Measurements from ENCODE around the gene MYO1G.
A peak's percentile ranks its signal among the peaks of the same experiment; 100 is the strongest.
"Not testable (repeated sequence)": the region's sequence is repeated elsewhere in the genome, so short reads cannot be mapped to it uniquely, and the experiment has no call there.

The MYO1G gene

GRCh38 chr7:44936322-44936721, 42.5 kb downstream of the MYO1G start:
- no peak for DNase-seq (ENCODE audit: low read depth)

- DNase-seq (ENCODE audit: low read depth): no peak
Observed at GRCh38 chr7:44935583-44935982, 43.2 kb downstream of the MYO1G start.

- no peak for DNase-seq (ENCODE audit: low read depth)
Observed at GRCh38 chr7:44935016-44935415, 43.8 kb downstream of the MYO1G start.

- DNase-seq (ENCODE audit: low read depth): not testable (repeated sequence)
Observed at GRCh38 chr7:44934510-44934909, 44.3 kb downstream of the MYO1G start.

GRCh38 chr7:44930921-44931320, 47.9 kb downstream of the MYO1G start:
- DNase-seq (ENCODE audit: low read depth): no peak

GRCh38 chr7:44922351-44922694, 56.5 kb downstream of the MYO1G start:
- no peak for DNase-seq (ENCODE audit: low read depth)

GRCh38 chr7:44921607-44922350, 57.0 kb downstream of the MYO1G start:
- peak; percentile 98 for DNase-seq (ENCODE audit: low read depth)

GRCh38 chr7:44920119-44920518, 58.7 kb downstream of the MYO1G start:
- no peak for DNase-seq (ENCODE audit: low read depth)

- DNase-seq (ENCODE audit: low read depth): no peak
Observed at GRCh38 chr7:44918029-44918428, 60.8 kb downstream of the MYO1G start.

- DNase-seq (ENCODE audit: low read depth): no peak
Observed at GRCh38 chr7:44917465-44917864, 61.4 kb downstream of the MYO1G start.

GRCh38 chr7:44914992-44915607, 63.7 kb downstream of the MYO1G start:
- DNase-seq (ENCODE audit: low read depth): peak; percentile 52

GRCh38 chr7:44912775-44913347, 66.0 kb downstream of the MYO1G start:
- no peak for DNase-seq (ENCODE audit: low read depth)

All from activated gamma-delta T cell treated with anti-CD3 and anti-CD28 coated beads, Interleukin-2, amount 50 U/mL, for 16 hours (primary cell).